Stomach smooth muscle (tissue), 2 donors: ENCODE data around the gene GCC2.
A peak's percentile ranks its signal among the peaks of the same experiment; 100 is the strongest.
"Not testable (repeated sequence)": the region's sequence is repeated elsewhere in the genome, so short reads cannot be mapped to it uniquely, and the experiment has no call there.

ENCODE experiments used
- H3K27ac ChIP-seq: one replicate; pipeline ENCODE4 v1.7.0; 2013; ENCODE audit warnings: mild to moderate bottlenecking, low read length, inconsistent platforms
- H3K27me3 ChIP-seq, 2 donors: one replicate each; pipeline ENCODE4 v1.7.0; 2013; ENCODE audit warnings: low read length in 2 of 2; ENCODE audit not compliant: insufficient read depth in 2 of 2, control insufficient read depth in 1 of 2
- H3K36me3 ChIP-seq, 2 donors: one replicate each; pipeline ENCODE4 v1.7.0; 2013; ENCODE audit warnings: low read length in 2 of 2; ENCODE audit not compliant: control insufficient read depth in 2 of 2, insufficient read depth in 2 of 2
- H3K4me1 ChIP-seq: one replicate; pipeline ENCODE4 v1.7.0; 2013; ENCODE audit warnings: low read length; ENCODE audit not compliant: control insufficient read depth, insufficient read depth
- H3K4me3 ChIP-seq, 2 donors: one replicate each; pipeline ENCODE4 v1.7.0; 2013; ENCODE audit warnings: low read length in 2 of 2
- H3K9ac ChIP-seq, 2 donors: one replicate each; pipeline ENCODE4 v1.7.0; 2013; ENCODE audit warnings: low read length in 2 of 2, mild to moderate bottlenecking in 1 of 2
- H3K9me3 ChIP-seq, 2 donors: one replicate each; pipeline ENCODE4 v1.7.0; 2013; ENCODE audit warnings: low read length in 2 of 2; ENCODE audit not compliant: control insufficient read depth in 2 of 2
- donor health status: healthy.
- donor health status: Pancreatic carcinoma.

The GCC2 gene

GRCh38 chr2:108542071-108542470 is 93.1 kb downstream of the GCC2 start:
- H3K4me1 ChIP-seq, result peaks cover 11% of the 10 kb centered on the region
- H3K27ac ChIP-seq, result no peak overlapping the region
- H3K4me3 ChIP-seq, result no peak overlapping the region

GRCh38 chr2:108547606-108548005 is 98.6 kb downstream of the GCC2 start:
- H3K4me3 ChIP-seq, result no peak overlapping the region
- no peaks in the 10 kb centered on the region for H3K27me3 ChIP-seq
- no peak overlapping the region for H3K27ac ChIP-seq
- H3K4me1 ChIP-seq, result peaks cover 7% of the 10 kb centered on the region
- H3K36me3 ChIP-seq, result no peaks in the 10 kb centered on the region
- no peak overlapping the region for H3K9ac ChIP-seq
- no peaks in the 10 kb centered on the region for H3K9me3 ChIP-seq

More at GRCh38 chr2:108542071-108542470, 93.1 kb downstream of the GCC2 start:
- Histone ChIP-seq H3K9ac (no peak overlapping the region), H3K27me3 (no peaks in the 10 kb centered on the region), H3K9me3 (no peaks in the 10 kb centered on the region), H3K36me3 (no peaks in the 10 kb centered on the region)

GRCh38 chr2:108548208-108549003 is 99.4 kb downstream of the GCC2 start:
- Histone ChIP-seq H3K27ac (no peak overlapping the region), H3K4me1 (peaks cover 14% of the 10 kb centered on the region)

GRCh38 chr2:108552566-108552965 is 103.6 kb downstream of the GCC2 start:
- peaks cover 36% of the 10 kb centered on the region for H3K4me1 ChIP-seq
- peak overlapping the region in 1 of 2 donors; percentile 30 for H3K9ac ChIP-seq
- peak overlapping the region; percentile 58 for H3K27ac ChIP-seq

More at GRCh38 chr2:108548208-108549003, 99.4 kb downstream of the GCC2 start:
- no peak overlapping the region for H3K4me3 ChIP-seq
- no peaks in the 10 kb centered on the region for H3K9me3 ChIP-seq
- no peaks in the 10 kb centered on the region for H3K36me3 ChIP-seq
- H3K9ac ChIP-seq, result no peak overlapping the region
- H3K27me3 ChIP-seq, result no peaks in the 10 kb centered on the region

GRCh38 chr2:108553209-108553919 is 104.4 kb downstream of the GCC2 start:
- Histone ChIP-seq H3K4me1 (peaks cover 36% of the 10 kb centered on the region), H3K9me3 (no peaks in the 10 kb centered on the region), H3K9ac (peak overlapping the region; percentile 30 to 47), H3K4me3 (peak overlapping the region in 1 of 2 donors; percentile 51), H3K27ac (peak overlapping the region; percentile 58), H3K27me3 (no peaks in the 10 kb centered on the region), H3K36me3 (no peaks in the 10 kb centered on the region)

More at GRCh38 chr2:108552566-108552965, 103.6 kb downstream of the GCC2 start:
- no peaks in the 10 kb centered on the region for H3K9me3 ChIP-seq
- no peaks in the 10 kb centered on the region for H3K27me3 ChIP-seq
- no peaks in the 10 kb centered on the region for H3K36me3 ChIP-seq
- H3K4me3 ChIP-seq, result no peak overlapping the region

GRCh38 chr2:108554528-108554927 is 105.5 kb downstream of the GCC2 start:
- no peaks in the 10 kb centered on the region for H3K27me3 ChIP-seq
- H3K36me3 ChIP-seq, result no peaks in the 10 kb centered on the region
- no peaks in the 10 kb centered on the region for H3K9me3 ChIP-seq
- no peak overlapping the region for H3K4me3 ChIP-seq
- H3K27ac ChIP-seq, result peak overlapping the region; percentile 58
- no peak overlapping the region for H3K9ac ChIP-seq
- peaks cover 40% of the 10 kb centered on the region for H3K4me1 ChIP-seq

- Histone ChIP-seq H3K36me3 (no peaks in the 10 kb centered on the region), H3K27ac (peak overlapping the region; percentile 58), H3K4me1 (peaks cover 43% of the 10 kb centered on the region), H3K4me3 (no peak overlapping the region), H3K9ac (no peak overlapping the region), H3K9me3 (no peaks in the 10 kb centered on the region), H3K27me3 (no peaks in the 10 kb centered on the region)
Observed at GRCh38 chr2:108555572-108555971, 106.6 kb downstream of the GCC2 start.

GRCh38 chr2:108556581-108556980 is 107.6 kb downstream of the GCC2 start:
- H3K27me3 ChIP-seq, H3K36me3 ChIP-seq, H3K9ac ChIP-seq, H3K4me3 ChIP-seq, H3K9me3 ChIP-seq: not testable (repeated sequence)
- peaks cover 50% of the 10 kb centered on the region for H3K4me1 ChIP-seq
- peak overlapping the region; percentile 37 for H3K27ac ChIP-seq
